Fibroblast of skin of abdomen (primary cell): ENCODE results near the gene EIF3L. TPM values are rescaled to one million over a fixed set of nuclear protein-coding genes. Genes with fewer than 3 reads are reported as not detected.
A peak's percentile ranks its signal among the peaks of the same experiment; 100 is the strongest.
"Not testable (repeated sequence)": the region's sequence is repeated elsewhere in the genome, so short reads cannot be mapped to it uniquely, and the experiment has no call there.

Experiments
- DNase-seq: peaks from one replicate; pipeline ENCODE4 v3.0.0-alpha.2; 2013
- polyA plus RNA-seq, 2 experiments: library from polyadenylated mRNA; unstranded; fragments of 120-200 nt; gene quantifications; one replicate each; pipeline ENCODE4 v1.2.1, GENCODE V29; 2013; ENCODE audit not compliant: insufficient read length in 2 of 2

Gene EIF3L
- 652 TPM for polyA plus RNA-seq (2013, experiment 1 of 2; ENCODE audit: insufficient read length)
- 651 TPM for polyA plus RNA-seq (2013, experiment 2 of 2; ENCODE audit: insufficient read length)

GRCh38 chr22:37849089-37849751 lies at the start of gene EIF3L:
EIF3L (plus strand) TSS chr22:37849419; CDS start chr22:37849450, 31 bp downstream.
- DNase-seq, result peak; percentile 83

- not testable (repeated sequence) for DNase-seq
These were observed 49.2 kb upstream of the EIF3L start for GRCh38 chr22:37799979-37800378.

DNA sequence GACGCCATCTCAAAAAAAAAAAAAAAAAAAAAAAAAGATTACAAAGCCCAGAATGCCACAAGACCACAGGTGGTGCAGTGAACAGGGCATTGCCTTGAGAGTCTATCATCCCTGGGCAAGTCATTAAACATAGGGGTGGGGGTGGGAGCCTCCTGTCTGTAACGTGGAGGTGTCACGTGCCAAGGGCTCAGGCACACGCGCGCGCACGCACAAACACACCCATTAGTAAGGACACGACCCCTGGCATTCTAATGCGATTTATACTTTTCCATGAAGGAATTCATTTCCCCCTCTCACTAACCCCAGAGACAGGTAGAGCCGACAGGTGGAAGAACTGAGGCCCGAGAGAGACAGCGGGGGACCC lies 47.3 kb upstream of the EIF3L start:
- no peak for DNase-seq

DNA sequence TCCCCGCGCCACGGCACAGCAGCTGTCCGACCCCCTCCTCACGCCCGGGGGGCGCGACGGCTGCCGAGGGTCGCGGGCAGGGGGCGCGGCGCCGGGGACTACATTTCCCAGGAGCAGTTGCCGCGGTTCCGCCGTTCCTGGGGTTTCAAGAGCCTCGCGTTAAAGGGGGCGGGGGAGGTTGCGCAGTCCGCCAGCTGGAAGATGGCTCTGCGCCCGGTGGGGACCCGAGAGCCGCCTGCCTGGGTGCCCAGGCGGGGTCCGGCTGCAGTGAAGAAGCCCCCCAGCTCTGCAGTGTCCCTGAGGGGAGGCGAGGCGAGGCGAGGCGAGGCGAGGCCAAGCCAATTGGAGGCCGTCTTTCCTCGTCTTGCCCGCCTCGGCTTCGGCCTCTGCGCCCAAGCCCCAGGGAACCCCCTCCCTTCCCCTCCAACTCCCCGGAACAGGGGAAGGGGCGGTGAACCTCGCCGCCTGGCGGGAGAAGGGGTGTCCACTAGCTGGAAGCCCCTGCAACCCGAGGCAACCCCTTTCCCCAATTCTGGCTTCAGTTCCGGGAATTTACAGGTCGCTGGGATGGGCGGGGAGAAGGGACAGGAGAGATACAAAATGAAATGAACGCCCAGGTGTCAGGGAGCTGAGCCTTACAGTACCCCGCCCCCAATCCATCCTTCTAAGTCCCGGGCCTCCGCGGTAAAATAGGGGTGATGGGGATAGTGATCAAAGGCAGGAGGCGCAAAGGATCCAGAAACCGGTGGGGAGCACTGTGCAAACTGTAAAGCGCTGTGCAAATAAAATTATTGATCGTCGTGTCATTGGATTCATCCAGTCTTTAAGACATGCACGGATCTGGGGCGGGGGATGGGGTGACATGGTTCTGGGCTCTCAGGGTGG lies 46.7 kb upstream of the EIF3L start:
- peak; percentile 53 for DNase-seq

DNA sequence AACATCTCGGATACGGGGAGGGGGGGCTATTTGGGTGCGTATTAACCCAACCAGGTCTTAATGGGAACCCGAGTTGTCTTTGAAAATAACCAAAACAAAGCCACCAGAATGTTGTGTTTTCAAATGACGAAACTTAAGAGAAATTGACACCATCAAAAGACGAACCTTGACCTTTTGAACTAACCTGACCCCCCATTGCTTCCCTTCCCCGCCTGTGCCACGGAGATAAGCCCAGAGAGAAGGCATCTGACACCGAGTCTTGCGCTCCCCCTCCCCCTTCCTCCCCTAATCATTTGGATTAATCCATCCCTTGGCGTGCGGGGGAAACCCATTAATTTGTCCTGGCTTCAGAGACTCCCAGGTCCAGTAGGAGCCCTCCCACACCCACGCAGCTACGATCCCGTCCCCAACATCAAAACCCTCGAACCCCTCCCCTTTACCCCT lies 46.0 kb upstream of the EIF3L start:
- DNase-seq, result no peak

- no peak for DNase-seq
These were observed 45.4 kb upstream of the EIF3L start for GRCh38 chr22:37803639-37804351.

DNA sequence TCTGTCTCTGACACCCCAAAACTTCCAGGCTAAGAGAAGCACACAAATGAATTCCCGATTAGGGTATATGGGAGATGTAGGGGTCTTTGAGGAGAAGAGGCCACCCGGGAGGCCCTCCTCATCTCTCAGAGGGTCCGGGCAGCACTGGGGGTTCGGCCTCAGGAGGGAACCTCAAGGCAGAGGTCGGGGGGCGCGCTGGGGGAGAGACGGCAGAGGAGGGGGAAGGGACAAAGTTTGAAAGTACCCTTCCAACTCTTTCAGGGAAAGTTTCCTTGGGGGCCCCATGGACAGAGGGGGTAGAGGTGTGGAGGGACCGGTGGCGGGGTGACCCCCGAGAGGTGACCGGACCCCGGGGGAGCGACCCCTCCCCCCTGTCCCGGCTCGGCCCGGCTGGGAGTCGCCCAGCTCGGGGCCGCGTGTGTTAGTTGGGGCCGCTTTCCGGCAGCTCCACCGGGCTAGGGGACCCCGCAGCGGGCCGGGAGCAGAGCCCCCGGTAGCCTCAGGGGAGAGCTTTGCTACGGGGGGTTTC lies 44.8 kb upstream of the EIF3L start:
- no peak for DNase-seq

DNA sequence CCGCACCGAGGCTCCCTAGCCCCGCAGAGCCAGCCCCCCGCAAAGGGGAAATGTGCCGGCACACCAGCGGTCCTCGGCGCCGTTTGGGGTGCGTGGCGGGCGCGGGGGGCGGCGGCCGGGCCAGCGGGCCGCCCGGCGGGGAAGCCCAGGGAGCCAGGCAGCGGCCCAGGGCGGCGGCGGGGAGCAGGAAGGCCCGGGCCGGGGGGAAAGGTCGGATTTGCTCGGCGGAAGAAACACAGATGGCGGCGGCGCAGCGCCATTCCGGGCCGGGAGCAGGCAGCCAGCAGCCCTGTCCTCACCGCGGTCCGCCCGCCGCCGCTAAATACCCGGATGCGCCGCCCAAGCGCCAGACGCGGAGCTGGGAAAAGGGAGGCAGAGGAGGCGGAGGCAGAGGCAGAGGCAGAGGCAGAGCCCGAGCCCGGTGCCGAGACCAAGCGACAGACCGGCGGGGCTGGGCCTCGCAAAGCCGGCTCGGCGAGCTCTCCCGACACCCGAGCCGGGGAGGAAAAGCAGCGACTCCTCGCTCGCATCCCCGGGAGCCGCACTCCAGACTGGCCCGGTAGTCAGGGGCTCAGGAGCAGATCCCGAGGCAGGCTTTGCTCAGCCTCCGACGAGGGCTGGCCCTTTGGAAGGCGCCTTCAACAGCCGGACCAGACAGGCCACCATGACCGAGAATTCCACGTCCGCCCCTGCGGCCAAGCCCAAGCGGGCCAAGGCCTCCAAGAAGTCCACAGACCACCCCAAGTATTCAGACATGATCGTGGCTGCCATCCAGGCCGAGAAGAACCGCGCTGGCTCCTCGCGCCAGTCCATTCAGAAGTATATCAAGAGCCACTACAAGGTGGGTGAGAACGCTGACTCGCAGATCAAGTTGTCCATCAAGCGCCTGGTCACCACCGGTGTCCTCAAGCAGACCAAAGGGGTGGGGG lies 44.1 kb upstream of the EIF3L start:
- peak; percentile 85 for DNase-seq

- no peak for DNase-seq
These were observed 43.4 kb upstream of the EIF3L start for GRCh38 chr22:37805810-37806277.

GRCh38 chr22:37806409-37807333 lies 42.5 kb upstream of the EIF3L start:
- peak; percentile 34 for DNase-seq

DNA sequence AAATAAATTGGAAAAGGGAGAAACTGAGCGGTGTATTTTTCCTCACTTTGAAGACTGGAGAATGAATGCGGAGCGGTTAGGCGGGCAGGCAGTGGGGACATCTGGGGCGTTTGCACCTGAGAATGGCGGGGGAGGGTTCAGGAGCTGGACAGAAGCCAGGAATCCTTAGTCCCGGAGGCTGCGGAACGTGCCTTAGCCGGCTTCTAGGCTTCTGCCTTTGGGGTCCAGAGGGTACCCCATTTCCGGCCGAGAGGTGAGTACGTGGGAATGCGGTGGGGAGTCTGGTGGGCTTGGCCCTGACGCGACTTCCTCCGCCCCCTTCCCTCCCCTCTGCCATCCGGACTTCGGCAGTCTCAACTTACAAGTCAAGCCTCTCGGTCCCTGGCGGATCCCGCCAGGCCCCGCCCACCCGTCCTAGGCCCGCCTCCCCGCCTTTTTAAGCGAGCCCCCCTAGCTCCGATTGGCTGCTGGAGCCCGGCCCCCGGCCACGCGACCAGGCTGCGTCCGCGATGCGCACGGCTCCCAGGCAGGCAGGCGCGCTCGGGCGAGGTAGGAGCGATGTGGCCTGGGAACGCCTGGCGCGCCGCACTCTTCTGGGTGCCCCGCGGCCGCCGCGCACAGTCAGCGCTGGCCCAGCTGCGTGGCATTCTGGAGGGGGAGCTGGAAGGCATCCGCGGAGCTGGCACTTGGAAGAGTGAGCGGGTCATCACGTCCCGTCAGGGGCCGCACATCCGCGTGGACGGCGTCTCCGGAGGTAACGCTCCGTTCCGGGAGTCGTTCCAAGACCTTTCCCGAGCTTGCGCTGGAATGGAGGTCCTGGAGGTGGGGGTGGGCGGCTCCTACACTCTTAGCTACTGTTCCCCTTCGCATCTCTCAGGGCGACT lies 41.6 kb upstream of the EIF3L start, which contains the start of gene GCAT:
Gene GCAT, plus strand, starts transcription at position 525 of the 884 bp plus-strand sequence. Its CDS starts 34 bp downstream, at position 559.
- peak; percentile 97 for DNase-seq

DNA sequence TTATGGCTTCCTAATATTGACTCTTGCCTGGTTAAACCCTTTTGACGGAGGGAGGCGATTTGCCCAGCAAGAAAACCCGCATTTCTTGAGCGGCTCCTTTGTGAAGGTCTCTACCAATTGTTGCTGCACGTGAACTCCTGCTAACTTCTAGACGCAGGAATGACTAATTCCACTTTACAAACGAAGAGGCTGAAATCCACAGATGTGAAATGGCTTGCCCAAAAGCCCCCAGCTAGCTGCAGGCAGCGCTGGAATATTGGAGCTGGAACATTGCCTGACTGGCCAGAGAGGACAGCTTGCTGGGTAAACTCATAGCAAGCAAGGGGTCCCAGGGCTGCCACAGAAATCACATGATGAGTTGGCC lies 40.9 kb upstream of the EIF3L start:
- DNase-seq, result peak; percentile 38

DNA sequence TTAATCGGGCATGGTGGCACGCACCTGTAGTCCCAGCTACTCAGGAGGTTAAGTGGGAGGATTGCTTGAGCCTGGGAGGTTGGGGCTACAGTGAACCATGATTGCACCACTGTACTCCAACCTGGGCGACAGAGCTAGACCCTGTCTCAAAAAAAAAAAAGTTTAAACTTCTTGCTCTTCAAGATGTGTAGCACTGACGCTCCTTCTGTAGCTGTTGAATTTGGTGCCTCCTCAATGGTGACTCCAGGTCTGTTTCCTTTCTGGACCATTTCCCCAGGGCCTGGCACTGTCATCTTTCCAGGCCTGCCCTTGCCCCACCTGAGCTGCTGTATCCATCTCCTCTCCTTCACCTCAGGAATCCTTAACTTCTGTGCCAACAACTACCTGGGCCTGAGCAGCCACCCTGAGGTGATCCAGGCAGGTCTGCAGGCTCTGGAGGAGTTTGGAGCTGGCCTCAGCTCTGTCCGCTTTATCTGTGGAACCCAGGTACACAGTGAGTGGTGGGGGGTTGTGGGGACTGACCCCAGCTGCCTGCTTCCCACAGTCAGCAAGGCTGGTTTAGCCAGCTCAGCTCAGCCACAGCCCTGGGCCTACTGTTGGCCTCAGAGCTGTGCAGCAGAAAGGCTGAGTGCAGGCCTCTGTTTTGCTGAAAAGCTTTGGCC lies 39.4 kb upstream of the EIF3L start:
- no peak for DNase-seq

DNA sequence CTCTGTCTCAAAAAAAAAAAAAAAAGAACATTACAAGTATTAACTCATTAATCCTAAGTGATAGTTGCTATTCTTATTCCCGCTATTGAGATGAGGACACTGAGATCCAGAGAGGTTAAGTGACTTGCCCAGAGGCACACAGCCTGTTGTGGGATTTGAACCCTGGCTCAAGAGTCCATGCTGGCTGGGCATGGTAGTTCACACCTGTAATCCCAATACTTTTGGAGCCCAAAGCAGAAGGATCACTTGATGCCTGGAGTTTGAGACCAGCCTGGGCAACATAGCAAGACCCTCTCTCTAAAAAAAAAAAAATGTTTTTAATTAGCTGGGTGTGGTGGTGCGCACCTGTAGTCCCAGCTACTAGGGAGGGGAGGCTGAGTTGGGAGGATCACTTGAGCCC lies 37.4 kb upstream of the EIF3L start:
- DNase-seq, result no peak

DNA sequence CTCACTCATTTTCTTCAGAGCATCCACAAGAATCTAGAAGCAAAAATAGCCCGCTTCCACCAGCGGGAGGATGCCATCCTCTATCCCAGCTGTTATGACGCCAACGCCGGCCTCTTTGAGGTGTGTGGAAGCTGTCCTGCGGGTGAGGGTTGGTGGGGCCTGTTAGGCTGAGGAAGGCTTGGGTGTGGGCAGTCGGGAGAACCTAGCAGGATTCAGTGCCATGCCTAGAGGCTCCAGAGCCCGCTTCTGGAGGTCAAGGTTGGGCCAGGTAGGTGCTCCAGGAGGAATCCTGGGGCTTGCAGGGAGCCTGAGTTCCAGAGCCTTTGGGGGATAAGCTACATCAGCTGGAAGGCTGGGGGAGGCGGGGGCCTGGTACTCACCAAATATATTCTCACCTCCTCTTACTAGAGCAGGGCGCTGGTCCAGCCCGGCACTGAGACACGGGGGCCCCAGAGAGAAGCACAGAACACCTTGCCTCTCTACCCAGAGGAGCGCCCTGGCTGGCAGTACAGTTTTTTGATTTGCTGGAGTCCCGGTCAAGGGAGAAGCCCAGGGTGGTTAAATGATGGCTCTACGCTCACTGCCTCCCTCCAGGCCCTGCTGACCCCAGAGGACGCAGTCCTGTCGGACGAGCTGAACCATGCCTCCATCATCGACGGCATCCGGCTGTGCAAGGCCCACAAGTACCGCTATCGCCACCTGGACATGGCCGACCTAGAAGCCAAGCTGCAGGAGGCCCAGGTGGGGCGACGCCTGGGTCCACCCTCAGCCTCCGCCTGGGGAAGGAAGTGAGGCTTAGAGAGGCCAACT lies 36.1 kb upstream of the EIF3L start:
- no peak for DNase-seq

GRCh38 chr22:37815593-37815992 lies 33.6 kb upstream of the EIF3L start:
- DNase-seq, result no peak

DNA sequence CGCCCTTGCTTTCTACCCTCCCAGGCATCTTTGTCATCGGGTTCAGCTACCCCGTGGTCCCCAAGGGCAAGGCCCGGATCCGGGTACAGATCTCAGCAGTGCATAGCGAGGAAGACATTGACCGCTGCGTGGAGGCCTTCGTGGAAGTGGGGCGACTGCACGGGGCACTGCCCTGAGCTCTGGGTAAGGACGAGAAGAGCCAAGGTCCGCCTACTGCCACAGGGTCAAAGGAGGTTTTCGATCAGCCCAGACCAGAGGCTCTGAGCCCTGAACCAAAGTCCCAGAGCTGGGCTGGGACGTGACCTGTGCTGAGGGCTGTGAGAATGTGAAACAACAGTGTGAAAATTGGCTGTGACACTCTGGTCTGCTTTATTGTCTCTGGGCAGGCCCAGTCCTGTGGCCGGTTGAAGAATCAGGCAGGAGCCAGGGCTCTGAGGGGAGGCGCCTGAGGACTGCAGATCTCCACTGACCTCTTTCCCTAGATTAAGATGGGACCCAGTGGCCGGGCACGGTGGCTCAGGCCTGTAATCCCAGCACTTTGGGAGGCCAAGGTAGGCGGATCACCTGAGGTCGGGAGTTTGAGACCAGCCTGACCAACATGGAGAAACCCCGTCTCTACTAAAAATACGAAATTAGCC lies 32.6 kb upstream of the EIF3L start:
- DNase-seq, result no peak
